ENCODE results near the gene GNB1L. TPM values are rescaled to one million over a fixed set of nuclear protein-coding genes. Genes with fewer than 3 reads are reported as not detected.

GNB1L gene
- polyA plus RNA-seq, 1 donor: 4.4 TPM

- peaks cover 5% of the 10 kb centered on the region for H3K9me3 ChIP-seq (ENCODE audit: control insufficient read depth, low read depth, low read length)
- H3K27me3 ChIP-seq (ENCODE audit: control insufficient read depth, insufficient read depth, low read length): peaks cover 89% of the 10 kb centered on the region
- no CpG with 5 or more reads among the region's 25 CpGs for WGBS (ENCODE audit: insufficient coverage, low lambda C conversion rate)
- H3K36me3 ChIP-seq (ENCODE audit: control insufficient read depth, insufficient read depth, low read length): no peaks in the 10 kb centered on the region
- peaks cover 8% of the 10 kb centered on the region for H3K4me1 ChIP-seq (ENCODE audit: control insufficient read depth, insufficient read depth, low read length)
- no peak for DNase-seq
- H3K27ac ChIP-seq (ENCODE audit: low read length): no peak overlapping the region
- no peak overlapping the region for H3K4me3 ChIP-seq (ENCODE audit: low read length)
These were observed 84.1 kb downstream of the GNB1L start for GRCh38 chr22:19770349-19771220.

- no peak overlapping the region for H3K27ac ChIP-seq (ENCODE audit: low read length)
- peaks cover 8% of the 10 kb centered on the region for H3K4me1 ChIP-seq (ENCODE audit: control insufficient read depth, insufficient read depth, low read length)
- H3K36me3 ChIP-seq (ENCODE audit: control insufficient read depth, insufficient read depth, low read length): no peaks in the 10 kb centered on the region
- no peak for DNase-seq
- H3K9me3 ChIP-seq (ENCODE audit: control insufficient read depth, low read depth, low read length): peaks cover 5% of the 10 kb centered on the region
- H3K4me3 ChIP-seq (ENCODE audit: low read length): no peak overlapping the region
- no CpG with 5 or more reads among the region's 12 CpGs for WGBS (ENCODE audit: insufficient coverage, low lambda C conversion rate)
- peaks cover 92% of the 10 kb centered on the region for H3K27me3 ChIP-seq (ENCODE audit: control insufficient read depth, insufficient read depth, low read length)
These were observed 85.3 kb downstream of the GNB1L start for GRCh38 chr22:19769393-19769715.

GRCh38 chr22:19767427-19768341 lies 87.0 kb downstream of the GNB1L start:
- peaks cover 93% of the 10 kb centered on the region for H3K27me3 ChIP-seq (ENCODE audit: control insufficient read depth, insufficient read depth, low read length)
- WGBS (ENCODE audit: insufficient coverage, low lambda C conversion rate): 0% methylated on average over 1 of the region's 35 CpGs
- peak in 1 of 2 donors; percentile 18 for DNase-seq

GRCh38 chr22:19766511-19767426 lies 87.9 kb downstream of the GNB1L start:
- no peaks in the 10 kb centered on the region for H3K36me3 ChIP-seq (ENCODE audit: control insufficient read depth, insufficient read depth, low read length)
- H3K27ac ChIP-seq (ENCODE audit: low read length): no peak overlapping the region
- H3K4me1 ChIP-seq (ENCODE audit: control insufficient read depth, insufficient read depth, low read length): peaks cover 8% of the 10 kb centered on the region
- no peak overlapping the region for H3K4me3 ChIP-seq (ENCODE audit: low read length)
- H3K9me3 ChIP-seq (ENCODE audit: control insufficient read depth, low read depth, low read length): peaks cover 22% of the 10 kb centered on the region
- peak in 1 of 2 donors; percentile 23 for DNase-seq
- H3K27me3 ChIP-seq (ENCODE audit: control insufficient read depth, insufficient read depth, low read length): peaks cover 93% of the 10 kb centered on the region
- WGBS (ENCODE audit: insufficient coverage, low lambda C conversion rate): no CpG with 5 or more reads among the region's 103 CpGs

More at GRCh38 chr22:19767427-19768341, 87.0 kb downstream of the GNB1L start:
- Histone ChIP-seq H3K4me1 (ENCODE audit: control insufficient read depth, insufficient read depth, low read length) (peaks cover 8% of the 10 kb centered on the region), H3K4me3 (ENCODE audit: low read length) (no peak overlapping the region), H3K27ac (ENCODE audit: low read length) (no peak overlapping the region), H3K36me3 (ENCODE audit: control insufficient read depth, insufficient read depth, low read length) (no peaks in the 10 kb centered on the region), H3K9me3 (ENCODE audit: control insufficient read depth, low read depth, low read length) (peaks cover 20% of the 10 kb centered on the region)

- Histone ChIP-seq H3K4me1 (ENCODE audit: control insufficient read depth, insufficient read depth, low read length) (peaks cover 10% of the 10 kb centered on the region), H3K9me3 (ENCODE audit: control insufficient read depth, low read depth, low read length) (peaks cover 22% of the 10 kb centered on the region), H3K36me3 (ENCODE audit: control insufficient read depth, insufficient read depth, low read length) (no peaks in the 10 kb centered on the region), H3K27ac (ENCODE audit: low read length) (no peak overlapping the region), H3K4me3 (ENCODE audit: low read length) (no peak overlapping the region), H3K27me3 (ENCODE audit: control insufficient read depth, insufficient read depth, low read length) (peaks cover 91% of the 10 kb centered on the region)
- DNase-seq: peak in 1 of 2 donors; percentile 6
- WGBS (ENCODE audit: insufficient coverage, low lambda C conversion rate): no CpG with 5 or more reads among the region's 36 CpGs
These were observed 88.5 kb downstream of the GNB1L start for GRCh38 chr22:19766240-19766510.

GRCh38 chr22:19765477-19766239 lies 89.0 kb downstream of the GNB1L start:
- Histone ChIP-seq H3K27me3 (ENCODE audit: control insufficient read depth, insufficient read depth, low read length) (peaks cover 88% of the 10 kb centered on the region), H3K9me3 (ENCODE audit: control insufficient read depth, low read depth, low read length) (peaks cover 22% of the 10 kb centered on the region), H3K36me3 (ENCODE audit: control insufficient read depth, insufficient read depth, low read length) (no peaks in the 10 kb centered on the region), H3K4me3 (ENCODE audit: low read length) (no peak overlapping the region), H3K4me1 (ENCODE audit: control insufficient read depth, insufficient read depth, low read length) (peaks cover 10% of the 10 kb centered on the region), H3K27ac (ENCODE audit: low read length) (no peak overlapping the region)
- DNase-seq: peak in 1 of 2 donors; percentile 46
- no CpG with 5 or more reads among the region's 83 CpGs for WGBS (ENCODE audit: insufficient coverage, low lambda C conversion rate)

- no peaks in the 10 kb centered on the region for H3K36me3 ChIP-seq (ENCODE audit: control insufficient read depth, insufficient read depth, low read length)
- H3K9me3 ChIP-seq (ENCODE audit: control insufficient read depth, low read depth, low read length): peaks cover 22% of the 10 kb centered on the region
- no peak for DNase-seq
- no peak overlapping the region for H3K4me3 ChIP-seq (ENCODE audit: low read length)
- WGBS (ENCODE audit: insufficient coverage, low lambda C conversion rate): no CpG with 5 or more reads among the region's 25 CpGs
- H3K27me3 ChIP-seq (ENCODE audit: control insufficient read depth, insufficient read depth, low read length): peaks cover 85% of the 10 kb centered on the region
- H3K4me1 ChIP-seq (ENCODE audit: control insufficient read depth, insufficient read depth, low read length): peaks cover 10% of the 10 kb centered on the region
- H3K27ac ChIP-seq (ENCODE audit: low read length): no peak overlapping the region
These were observed 89.8 kb downstream of the GNB1L start for GRCh38 chr22:19764636-19765476.

GRCh38 chr22:19764299-19764593 lies 90.4 kb downstream of the GNB1L start:
- no peaks in the 10 kb centered on the region for H3K36me3 ChIP-seq (ENCODE audit: control insufficient read depth, insufficient read depth, low read length)
- no peak for DNase-seq
- H3K27ac ChIP-seq (ENCODE audit: low read length): no peak overlapping the region
- H3K9me3 ChIP-seq (ENCODE audit: control insufficient read depth, low read depth, low read length): peaks cover 22% of the 10 kb centered on the region
- H3K27me3 ChIP-seq (ENCODE audit: control insufficient read depth, insufficient read depth, low read length): peaks cover 85% of the 10 kb centered on the region
- no CpG with 5 or more reads among the region's 17 CpGs for WGBS (ENCODE audit: insufficient coverage, low lambda C conversion rate)
- peaks cover 10% of the 10 kb centered on the region for H3K4me1 ChIP-seq (ENCODE audit: control insufficient read depth, insufficient read depth, low read length)
- H3K4me3 ChIP-seq (ENCODE audit: low read length): no peak overlapping the region
